ENCODE results near the gene MEIOC. TPM values are rescaled to one million over a fixed set of nuclear protein-coding genes. Genes with fewer than 3 reads are reported as not detected.
"Not testable (repeated sequence)": the region's sequence is repeated elsewhere in the genome, so short reads cannot be mapped to it uniquely, and the experiment has no call there.

MEIOC gene
- 0.14 and 0.42 TPM in 2 replicates for total RNA-seq

DNA sequence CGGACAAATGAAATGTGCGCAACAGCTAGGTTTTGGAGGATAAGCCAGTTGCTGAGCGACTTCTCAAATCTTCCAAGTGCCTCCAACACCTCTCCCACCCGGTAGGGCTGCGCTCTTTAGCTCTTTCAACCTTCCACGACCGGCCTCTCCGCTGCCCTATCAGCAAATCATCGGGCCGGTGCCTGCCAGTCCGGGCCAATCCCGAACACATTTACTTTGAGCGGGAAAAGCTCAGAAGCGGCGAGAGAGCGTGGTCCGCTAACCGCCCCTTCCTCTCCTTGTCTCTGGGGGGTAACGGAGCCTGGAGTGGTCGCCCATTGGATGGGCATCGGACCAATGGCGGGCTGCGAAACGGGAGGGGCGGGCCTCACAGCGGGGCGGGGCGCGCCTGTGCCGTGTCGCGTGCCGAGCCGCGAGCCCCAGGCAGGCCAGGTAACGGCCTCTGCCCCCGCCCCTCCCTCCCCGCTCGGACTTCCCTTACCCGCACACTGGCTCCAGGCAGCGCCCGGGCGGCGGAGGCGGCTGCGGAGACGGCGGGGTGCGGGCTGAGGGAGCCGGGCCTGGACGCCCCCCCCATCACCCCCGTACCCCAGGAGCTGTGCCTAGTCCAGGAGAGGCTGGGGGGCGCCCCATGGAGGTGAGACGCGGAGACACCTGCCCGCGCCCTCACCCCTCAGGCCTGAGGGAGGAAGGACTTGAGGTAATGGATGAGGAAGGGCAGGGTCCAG, at the start of gene MEIOC:
Gene MEIOC (plus strand): TSS at position 486 of the 728 bp plus-strand sequence. CDS start 146 bp downstream, at position 632.
- Mint-ChIP-seq H3K27me3 (peaks cover 37% of the 10 kb centered on the region), H3K9me3 (no peaks in the 10 kb centered on the region), H3K27ac (no peak within 1 kb of the TSS), H3K4me1 (peaks cover 3% of the 10 kb centered on the region), H3K4me3 (peak within 1 kb of the TSS; percentile 79), H3K36me3 (ENCODE audit: low read depth) (no peaks in the 10 kb centered on the region)
- peak; percentile 74 for DNase-seq
- intact Hi-C loops (cut with micrococcal nuclease) = no loop called here

DNA sequence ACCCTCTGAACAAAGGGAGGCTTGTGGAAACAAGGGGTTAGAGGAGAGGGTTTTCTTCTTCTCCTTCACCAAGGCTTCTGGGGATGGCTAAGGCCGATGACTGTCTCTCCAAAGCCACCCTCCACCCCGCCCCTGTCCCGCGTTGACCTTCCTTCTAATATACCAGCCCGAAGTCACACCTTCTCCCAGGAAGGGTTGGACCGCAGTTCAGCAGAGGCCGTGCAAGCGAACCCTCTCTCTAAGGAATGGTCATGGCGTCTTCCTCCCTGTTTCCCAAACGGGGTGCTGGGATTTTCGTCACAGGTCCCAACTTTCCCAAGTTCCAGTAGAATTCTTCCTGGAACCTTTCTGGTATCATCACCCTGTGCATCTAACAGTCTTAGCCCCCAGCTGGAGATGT, 49.6 kb upstream of the MEIOC start:
- peaks cover 10% of the 10 kb centered on the region for H3K27me3 Mint-ChIP-seq
- intact Hi-C loops (cut with micrococcal nuclease) = no loop called here
- no peak for DNase-seq
- no peak overlapping the region for H3K4me3 Mint-ChIP-seq
- H3K9me3 Mint-ChIP-seq = no peaks in the 10 kb centered on the region
- no peaks in the 10 kb centered on the region for H3K4me1 Mint-ChIP-seq
- H3K36me3 Mint-ChIP-seq (ENCODE audit: low read depth) = no peaks in the 10 kb centered on the region
- H3K27ac Mint-ChIP-seq = no peak overlapping the region

DNA sequence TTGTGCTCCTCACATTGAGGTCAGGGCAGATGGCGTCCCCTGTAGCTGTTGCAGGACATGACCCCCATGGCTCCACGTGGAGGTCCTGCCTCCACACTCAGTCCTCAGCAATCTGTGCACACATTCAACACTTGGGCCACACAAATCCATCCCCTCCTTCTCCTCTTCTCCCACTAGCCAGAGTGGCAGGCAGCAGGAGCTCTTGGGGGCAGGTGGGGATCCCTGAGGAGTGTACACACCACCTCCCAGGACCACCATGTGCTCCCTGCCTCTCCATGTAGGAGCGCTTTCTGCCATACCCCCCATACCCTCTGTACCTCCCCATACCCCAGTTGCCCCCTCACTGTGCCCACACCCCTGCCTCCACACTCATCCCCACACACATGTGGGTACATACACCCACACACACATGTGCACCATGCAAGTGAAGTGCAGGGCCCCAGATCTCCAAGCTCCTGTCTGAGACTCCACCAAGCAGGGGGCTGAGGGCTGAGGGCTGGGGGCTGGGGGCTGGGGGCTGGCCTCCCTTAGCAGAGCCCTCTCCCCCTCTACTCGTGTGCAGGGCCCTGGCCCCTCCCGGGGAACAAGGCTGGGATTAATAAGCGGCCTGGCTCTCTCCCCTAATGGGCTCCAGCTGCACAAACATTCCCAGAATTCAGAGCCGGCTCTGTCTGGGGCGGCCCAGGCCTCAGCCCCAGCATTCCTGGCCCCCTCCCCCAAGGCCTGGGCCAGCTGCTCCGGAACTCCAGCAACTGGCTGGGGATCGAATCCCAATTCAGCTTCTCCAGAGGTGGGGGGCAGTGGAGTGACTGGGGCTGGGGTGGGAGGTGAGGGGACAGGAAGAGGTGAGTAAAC, 48.2 kb upstream of the MEIOC start:
- Mint-ChIP-seq H3K9me3 (no peaks in the 10 kb centered on the region), H3K4me3 (no peak overlapping the region), H3K27me3 (peaks cover 3% of the 10 kb centered on the region), H3K36me3 (ENCODE audit: low read depth) (no peaks in the 10 kb centered on the region), H3K27ac (no peak overlapping the region), H3K4me1 (no peaks in the 10 kb centered on the region)
- intact Hi-C loops (cut with micrococcal nuclease) = no loop called here
- DNase-seq = no peak

DNA sequence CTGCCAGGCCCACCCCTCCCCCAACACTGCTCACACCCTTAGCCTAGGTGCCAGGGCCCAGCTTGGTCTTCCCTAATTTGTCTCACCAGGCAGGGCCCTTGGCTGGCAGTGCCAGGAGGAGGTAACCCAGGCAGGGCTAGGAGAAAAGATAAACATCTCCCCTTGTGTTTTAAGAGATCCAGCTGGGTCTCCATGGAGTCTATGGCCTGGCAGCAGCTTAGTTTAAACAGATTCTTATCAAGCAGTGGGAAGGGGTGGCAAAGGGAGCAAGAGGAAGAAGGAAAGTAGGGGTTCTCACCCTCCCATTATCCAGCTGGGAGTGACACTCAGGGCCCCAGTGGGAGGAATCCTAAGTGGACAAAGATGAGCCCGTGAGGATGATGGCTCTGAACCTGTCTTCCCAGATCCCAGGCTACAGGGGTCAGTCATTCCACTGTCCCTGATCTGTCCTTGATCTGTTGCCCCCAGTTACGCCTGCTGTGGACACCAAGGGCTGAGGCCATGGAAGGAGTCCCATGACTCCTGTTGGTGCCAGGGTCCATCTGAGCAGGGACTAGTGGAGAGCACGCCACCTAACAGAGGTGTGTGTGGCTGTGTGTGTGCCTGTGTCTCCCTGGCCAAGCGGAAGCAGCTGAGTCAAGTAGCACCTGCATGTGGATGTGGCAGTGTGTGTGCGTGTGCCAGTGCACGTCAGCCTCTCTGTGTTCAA, 47.4 kb upstream of the MEIOC start:
- intact Hi-C loops (cut with micrococcal nuclease) = no loop called here
- no peaks in the 10 kb centered on the region for H3K9me3 Mint-ChIP-seq
- DNase-seq = no peak
- peaks cover 3% of the 10 kb centered on the region for H3K27me3 Mint-ChIP-seq
- H3K4me1 Mint-ChIP-seq = no peaks in the 10 kb centered on the region
- no peaks in the 10 kb centered on the region for H3K36me3 Mint-ChIP-seq (ENCODE audit: low read depth)
- no peak overlapping the region for H3K4me3 Mint-ChIP-seq
- H3K27ac Mint-ChIP-seq = no peak overlapping the region

DNA sequence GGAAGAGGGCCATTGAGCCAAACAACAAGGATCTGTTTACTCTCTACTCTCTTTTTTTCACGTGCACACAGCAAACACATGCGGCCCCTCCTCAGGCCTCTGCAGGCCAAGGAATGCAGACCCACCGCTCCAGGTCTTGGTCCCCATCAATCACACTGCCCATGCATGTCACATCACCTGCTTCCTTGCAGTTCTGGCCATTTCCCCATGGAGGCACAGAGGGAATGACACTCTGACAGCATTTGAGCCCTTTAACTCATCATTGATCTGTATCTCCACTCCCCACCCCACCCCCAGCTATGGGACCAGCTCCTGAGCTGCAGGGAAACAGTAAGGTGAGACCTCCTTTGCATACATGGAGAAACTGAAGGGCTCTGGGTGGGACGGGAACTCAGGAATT, 45.9 kb upstream of the MEIOC start:
- Mint-ChIP-seq H3K9me3 (no peaks in the 10 kb centered on the region), H3K36me3 (ENCODE audit: low read depth) (no peaks in the 10 kb centered on the region), H3K4me3 (no peak overlapping the region), H3K27ac (no peak overlapping the region), H3K4me1 (no peaks in the 10 kb centered on the region), H3K27me3 (peaks cover 3% of the 10 kb centered on the region)
- intact Hi-C loops (cut with micrococcal nuclease) = no loop called here
- no peak for DNase-seq

DNA sequence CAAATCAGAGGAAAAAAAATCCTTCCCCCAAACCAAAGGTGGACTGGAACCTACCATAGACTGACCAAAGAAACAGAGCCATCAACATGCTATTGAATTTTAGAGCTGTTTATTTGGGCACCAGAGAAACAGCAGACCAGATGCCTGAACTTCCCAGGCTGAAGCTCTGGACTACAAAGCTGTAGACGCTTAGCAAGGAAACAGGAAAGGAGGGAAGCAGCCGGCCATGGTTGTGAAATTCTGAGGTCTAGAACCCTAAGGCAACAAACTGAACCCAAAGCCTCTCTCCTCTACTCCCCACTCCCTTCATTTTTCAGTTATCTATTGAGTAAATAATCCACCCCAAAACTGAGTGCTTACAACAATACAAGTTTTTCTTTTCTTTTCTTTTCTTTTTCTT, 45.4 kb upstream of the MEIOC start:
- Mint-ChIP-seq H3K4me3 (no peak overlapping the region), H3K27me3 (peaks cover 3% of the 10 kb centered on the region), H3K9me3 (no peaks in the 10 kb centered on the region), H3K27ac (no peak overlapping the region), H3K36me3 (ENCODE audit: low read depth) (no peaks in the 10 kb centered on the region), H3K4me1 (no peaks in the 10 kb centered on the region)
- intact Hi-C loops (cut with micrococcal nuclease) = no loop called here
- DNase-seq = no peak

DNA sequence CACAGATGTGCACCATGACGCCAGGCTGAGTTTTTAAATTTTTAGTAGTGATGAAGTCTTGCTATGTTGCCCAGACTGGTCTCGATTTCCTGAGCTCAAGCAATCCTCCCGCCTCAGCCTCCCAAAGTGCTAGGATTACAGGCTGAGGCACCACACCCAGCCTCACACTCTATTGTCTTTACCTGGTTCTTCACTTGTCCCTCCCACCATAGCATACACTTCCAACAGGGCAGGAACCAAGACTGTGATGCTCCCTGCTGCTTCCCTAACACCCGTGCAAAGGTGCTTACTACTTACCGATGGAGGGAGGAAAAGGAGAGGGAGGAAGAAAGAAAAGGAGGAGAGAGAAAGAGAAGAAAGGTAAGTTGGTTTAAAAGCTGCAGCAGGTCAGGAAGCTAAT, 41.4 kb upstream of the MEIOC start:
- Mint-ChIP-seq H3K9me3 (no peaks in the 10 kb centered on the region), H3K36me3 (ENCODE audit: low read depth) (no peaks in the 10 kb centered on the region), H3K27me3 (peaks cover 3% of the 10 kb centered on the region), H3K27ac (no peak overlapping the region), H3K4me1 (no peaks in the 10 kb centered on the region), H3K4me3 (no peak overlapping the region)
- DNase-seq = no peak
- intact Hi-C loops (cut with micrococcal nuclease) = no loop called here

DNA sequence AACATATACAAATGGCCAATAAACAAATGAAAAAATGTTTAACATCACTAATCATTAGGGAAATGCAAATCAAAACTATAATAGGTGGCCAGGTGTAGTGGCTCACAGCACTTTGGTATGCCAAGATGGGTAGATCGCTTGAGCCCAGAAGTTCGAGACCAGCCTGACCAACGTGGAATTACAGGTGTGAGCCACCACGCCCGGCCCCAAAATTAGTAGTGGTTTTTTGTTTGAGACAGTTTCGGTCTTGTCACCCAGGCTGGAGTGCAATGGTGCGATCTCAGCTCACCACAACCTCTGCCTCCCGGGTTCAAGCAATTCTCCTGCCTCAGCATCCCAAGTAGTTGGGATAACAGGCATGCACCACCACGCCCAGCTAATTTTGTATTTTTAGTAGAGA, 37.6 kb upstream of the MEIOC start:
- DNase-seq; H3K36me3 Mint-ChIP-seq (ENCODE audit: low read depth); intact Hi-C loops (cut with micrococcal nuclease); H3K4me3 Mint-ChIP-seq; H3K27me3 Mint-ChIP-seq; H3K9me3 Mint-ChIP-seq; H3K27ac Mint-ChIP-seq; H3K4me1 Mint-ChIP-seq: not testable (repeated sequence)

DNA sequence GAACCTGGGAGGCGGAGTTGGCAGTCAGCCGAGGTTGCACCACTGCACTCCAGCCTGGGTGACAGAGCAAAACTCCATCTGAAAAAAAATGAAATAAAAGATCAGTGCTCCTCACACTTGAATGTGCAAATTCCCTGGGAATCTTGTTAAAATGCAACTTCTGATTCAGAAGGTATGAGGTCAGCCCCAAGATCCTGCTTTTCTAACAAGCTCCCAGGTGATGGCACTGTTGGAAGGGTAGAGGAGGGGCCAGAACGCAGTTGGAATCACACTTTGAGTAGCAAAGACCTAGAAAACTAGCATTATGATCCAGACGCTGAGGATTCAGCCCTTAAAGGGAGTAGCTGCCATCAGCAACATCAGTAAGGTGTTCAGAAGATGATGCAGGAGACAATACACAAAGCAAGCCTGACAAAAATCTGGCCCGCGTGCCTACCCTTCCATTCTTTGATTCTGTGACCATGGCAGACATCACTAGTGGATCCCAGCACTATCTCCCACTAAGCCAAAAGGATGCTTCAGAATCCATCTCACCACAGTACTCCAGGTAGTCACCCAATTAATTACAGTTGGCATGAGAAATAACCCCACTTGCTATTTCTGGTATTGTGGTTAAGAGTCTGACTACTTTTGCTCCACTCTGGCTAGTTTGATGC, 33.1 kb upstream of the MEIOC start:
- Mint-ChIP-seq H3K36me3 (ENCODE audit: low read depth) (no peaks in the 10 kb centered on the region), H3K27ac (no peak overlapping the region), H3K4me1 (no peaks in the 10 kb centered on the region), H3K9me3 (no peaks in the 10 kb centered on the region), H3K4me3 (no peak overlapping the region), H3K27me3 (peaks cover 5% of the 10 kb centered on the region)
- DNase-seq = no peak
- intact Hi-C loops (cut with micrococcal nuclease) = no loop called here

DNA sequence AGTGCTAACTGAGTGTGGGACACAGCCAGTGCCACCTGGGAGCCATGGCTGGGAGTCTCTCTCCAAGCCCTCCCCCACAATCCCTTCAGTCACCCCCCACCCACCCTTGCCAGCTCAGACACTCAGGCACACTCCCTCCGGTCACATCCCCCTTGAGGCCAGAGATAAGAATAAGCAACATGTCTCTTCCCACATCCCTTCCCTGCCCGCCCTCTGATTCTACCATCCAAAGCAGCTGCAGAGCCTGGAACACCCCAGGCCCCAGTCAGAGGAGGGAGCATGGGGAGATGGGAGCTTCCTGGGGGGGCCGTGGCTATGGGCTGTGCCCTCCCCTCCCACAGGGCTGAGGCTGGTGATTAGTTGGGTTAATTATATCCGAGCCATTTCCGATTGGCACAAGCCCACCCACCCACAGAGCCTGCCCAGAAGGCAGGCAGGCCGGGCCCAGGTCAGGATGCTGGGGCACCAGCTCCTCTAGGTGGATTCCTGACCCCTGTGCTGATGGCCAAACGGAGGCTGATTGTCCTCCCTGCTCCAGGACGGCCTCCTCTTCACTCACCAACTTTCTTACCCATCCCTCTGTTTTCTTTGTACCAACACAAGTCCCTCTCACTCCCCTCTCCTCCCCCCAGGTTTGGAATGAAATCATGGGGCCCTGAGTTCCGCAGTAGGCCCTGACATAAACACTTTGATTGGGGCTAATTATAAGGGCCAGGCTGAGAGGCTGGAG, 28.6 kb upstream of the MEIOC start:
- no peak overlapping the region for H3K27ac Mint-ChIP-seq
- no peaks in the 10 kb centered on the region for H3K4me1 Mint-ChIP-seq
- no peak overlapping the region for H3K4me3 Mint-ChIP-seq
- no peaks in the 10 kb centered on the region for H3K36me3 Mint-ChIP-seq (ENCODE audit: low read depth)
- H3K9me3 Mint-ChIP-seq = no peaks in the 10 kb centered on the region
- peaks cover 4% of the 10 kb centered on the region for H3K27me3 Mint-ChIP-seq
- no peak for DNase-seq
- intact Hi-C loops (cut with micrococcal nuclease) = no loop called here

DNA sequence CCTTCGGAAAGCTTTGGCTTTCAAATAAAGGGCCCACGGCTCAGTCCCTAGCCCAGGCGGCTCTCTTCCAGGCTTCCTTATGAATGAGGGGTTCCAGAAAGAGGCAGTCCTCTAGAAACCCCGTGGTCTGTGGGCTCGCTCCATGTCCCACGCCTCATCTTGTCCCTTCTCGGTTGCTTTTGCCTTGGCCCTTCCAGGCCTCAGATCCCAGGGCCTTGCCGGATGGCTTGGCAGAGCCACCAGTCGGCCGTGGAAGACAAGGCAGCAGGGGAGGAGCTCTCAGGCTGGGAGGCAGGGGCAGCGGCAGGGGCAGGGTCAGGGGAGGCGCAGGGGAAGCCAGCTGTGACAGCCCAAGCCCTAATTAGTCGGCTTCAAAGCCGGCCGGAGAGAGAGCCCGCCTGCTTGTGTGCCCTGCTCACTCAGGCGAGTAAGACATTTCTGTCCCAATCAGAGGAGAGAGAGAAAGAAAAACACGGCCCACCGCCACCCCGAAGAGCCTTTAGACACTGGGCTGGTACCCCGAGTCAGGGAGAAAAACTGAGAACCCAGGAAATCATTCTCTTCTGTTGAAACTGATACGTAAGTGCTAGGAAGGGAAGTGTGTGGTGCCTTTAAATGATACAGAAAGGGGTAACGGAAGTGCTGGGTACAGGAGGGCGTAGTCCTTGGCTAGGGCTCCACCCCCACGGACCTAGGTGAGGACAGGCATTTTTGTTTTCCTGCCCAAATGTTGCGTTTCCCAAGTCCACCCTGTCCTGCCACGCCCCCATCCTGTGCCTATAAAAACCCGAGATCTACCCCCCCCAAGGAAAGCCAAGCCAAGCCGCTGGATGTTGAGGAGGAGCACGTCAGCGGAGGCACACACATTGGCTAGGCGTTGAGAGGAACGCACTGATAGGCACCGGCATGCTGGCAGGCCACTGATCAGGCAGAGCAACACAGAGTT, 27.8 kb upstream of the MEIOC start:
- H3K36me3 Mint-ChIP-seq (ENCODE audit: low read depth) = no peaks in the 10 kb centered on the region
- no peak overlapping the region for H3K4me3 Mint-ChIP-seq
- no peaks in the 10 kb centered on the region for H3K4me1 Mint-ChIP-seq
- H3K27me3 Mint-ChIP-seq = peaks cover 7% of the 10 kb centered on the region
- H3K9me3 Mint-ChIP-seq = no peaks in the 10 kb centered on the region
- intact Hi-C loops (cut with micrococcal nuclease) = no loop called here
- no peak overlapping the region for H3K27ac Mint-ChIP-seq
- no peak for DNase-seq

DNA sequence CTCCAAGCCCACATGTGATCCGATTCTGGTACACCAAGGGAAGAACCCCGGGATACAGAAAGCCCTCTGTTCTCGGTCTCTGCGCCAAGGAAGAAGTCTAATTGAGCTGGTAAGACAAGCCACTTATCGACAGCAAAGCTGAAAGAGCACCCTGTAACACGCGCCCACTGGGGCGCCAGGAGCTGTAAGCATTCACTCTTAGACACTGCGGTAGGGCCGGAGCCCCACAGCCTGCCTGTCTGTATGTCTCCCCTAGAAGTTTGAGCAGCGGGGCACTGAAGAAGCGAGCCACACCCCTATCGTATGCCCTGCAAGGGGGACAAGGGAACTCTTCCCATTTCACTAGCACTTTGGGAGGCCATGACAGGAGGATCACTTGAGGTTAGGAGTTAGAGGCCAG, 27.0 kb upstream of the MEIOC start:
- H3K9me3 Mint-ChIP-seq = no peaks in the 10 kb centered on the region
- H3K4me3 Mint-ChIP-seq = no peak overlapping the region
- no peak for DNase-seq
- H3K27me3 Mint-ChIP-seq = peaks cover 7% of the 10 kb centered on the region
- intact Hi-C loops (cut with micrococcal nuclease) = no loop called here
- H3K36me3 Mint-ChIP-seq (ENCODE audit: low read depth) = no peaks in the 10 kb centered on the region
- no peaks in the 10 kb centered on the region for H3K4me1 Mint-ChIP-seq
- no peak overlapping the region for H3K27ac Mint-ChIP-seq
